NCI-H510A treated with DMSO at 0.1 percent for 48 hours (cell line): ENCODE results near the gene C2CD2.

Experiments
- DNase-seq: peaks from one replicate; lab custom pipeline; 2025; lab: John Stamatoyannopoulos, UW

C2CD2 gene

GRCh38 chr21:41846536-41846935 is 107.3 kb downstream of the C2CD2 start:
- DNase-seq, result no peak

DNA sequence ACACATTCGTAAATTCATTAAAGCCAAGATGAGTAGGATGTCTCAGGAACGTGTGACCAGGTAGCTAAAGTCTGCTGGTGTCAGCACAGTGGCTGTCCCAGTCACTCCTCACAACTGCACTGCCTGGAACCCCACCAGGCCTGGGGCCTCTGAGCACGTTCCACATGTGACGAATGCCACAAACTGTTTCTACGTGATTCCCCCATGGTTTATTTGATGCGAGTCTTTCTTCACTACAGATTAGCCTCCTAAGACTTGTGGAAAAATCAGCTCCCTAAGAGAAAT is 107.8 kb downstream of the C2CD2 start:
- no peak for DNase-seq

- DNase-seq, result no peak
Measured at GRCh38 chr21:41845310-41846032, 108.3 kb downstream of the C2CD2 start.

DNA sequence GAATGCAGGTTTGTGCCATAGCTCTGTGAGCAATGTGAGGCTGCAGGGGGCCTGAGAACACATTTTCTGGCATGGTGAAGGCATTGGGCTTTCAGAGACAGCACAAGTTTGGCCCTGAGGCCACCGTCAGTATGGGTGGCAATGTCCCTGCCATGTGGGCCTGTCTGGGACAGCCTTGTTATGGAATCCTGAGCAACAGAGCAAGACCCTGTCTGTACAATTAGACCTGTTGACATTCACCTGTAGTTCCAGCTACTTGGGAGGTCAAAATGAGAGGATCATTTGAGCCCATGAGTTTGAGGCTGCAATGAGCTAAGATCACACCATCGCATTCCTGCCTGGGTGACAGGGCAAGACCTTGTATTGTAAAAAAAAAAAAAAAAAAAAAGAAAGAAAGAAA is 110.2 kb downstream of the C2CD2 start:
- no peak for DNase-seq

DNA sequence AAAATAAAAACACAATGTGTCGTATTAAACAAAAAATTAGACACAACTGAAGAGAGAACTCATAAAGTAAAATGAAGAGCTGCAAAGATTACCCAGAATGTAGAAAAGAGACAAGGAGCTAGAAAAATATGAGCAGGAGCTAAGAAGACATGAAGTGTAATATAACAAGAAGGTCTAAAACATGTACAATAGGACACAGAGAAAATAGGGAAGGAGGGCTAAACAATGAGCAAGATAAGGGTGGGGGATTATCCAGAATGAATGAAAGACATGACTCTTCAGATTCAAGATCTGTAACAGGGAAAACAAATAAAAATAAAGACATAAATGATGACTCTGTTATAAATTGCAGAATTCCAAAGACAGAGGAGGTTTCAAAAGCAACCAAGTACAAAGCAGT is 112.9 kb downstream of the C2CD2 start:
- DNase-seq, result no peak

GRCh38 chr21:41839387-41840000 is 114.3 kb downstream of the C2CD2 start:
- no peak for DNase-seq

- no peak for DNase-seq
Measured at GRCh38 chr21:41837756-41838297, 116.0 kb downstream of the C2CD2 start.

- no peak for DNase-seq
Measured at GRCh38 chr21:41836166-41837015, 117.4 kb downstream of the C2CD2 start.

DNA sequence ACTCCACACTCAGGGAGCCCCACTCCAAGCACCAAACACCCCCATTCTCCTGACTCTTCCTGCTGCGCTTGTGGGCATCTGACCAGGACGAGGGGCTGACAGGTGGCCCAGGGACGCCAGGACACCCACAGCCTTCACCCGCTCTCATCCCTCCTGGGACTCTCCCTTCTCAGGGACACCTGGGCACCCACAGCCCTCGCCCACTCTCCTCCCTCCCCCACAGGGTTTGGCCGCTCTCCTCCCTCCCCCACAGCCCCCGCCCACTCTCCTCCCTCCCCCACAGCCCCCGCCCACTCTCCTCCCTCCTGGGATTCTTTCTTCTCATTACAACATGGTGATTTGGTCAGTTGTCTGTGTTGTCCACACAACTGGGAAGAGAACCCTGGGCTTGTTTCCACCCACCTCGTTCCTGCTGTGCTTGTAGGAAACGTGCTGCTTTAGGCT is 118.1 kb downstream of the C2CD2 start:
- DNase-seq, result no peak
